Neuronal stem cell (in vitro differentiated cells): ENCODE results near the gene FRMD5.

Source experiments
- DNase-seq: peaks from one replicate; pipeline ENCODE4 v3.0.0-alpha.2; 2013; ENCODE audit warnings: low spot score
- H2AFZ ChIP-seq: one replicate; pipeline ENCODE4 v1.6.1; 2013; ENCODE audit warnings: mild to moderate bottlenecking, low read length, inconsistent platforms
- H2AK5ac ChIP-seq: 2 replicates; pipeline ENCODE4 v1.6.1; 2013; ENCODE audit warnings: low read depth, mild to moderate bottlenecking, inconsistent platforms, low read length, moderate library complexity, mixed read lengths
- H2BK120ac ChIP-seq: 2 replicates; pipeline ENCODE4 v1.6.1; 2013; ENCODE audit warnings: low read depth, mild to moderate bottlenecking, inconsistent platforms, low read length, moderate library complexity, mixed read lengths
- H2BK12ac ChIP-seq: one replicate; pipeline ENCODE4 v1.6.1; 2013; ENCODE audit warnings: low read length, inconsistent platforms
- H2BK15ac ChIP-seq: 2 replicates; pipeline ENCODE4 v1.6.1; 2013; ENCODE audit warnings: mild to moderate bottlenecking, low read length, inconsistent platforms, mixed read lengths
- H2BK5ac ChIP-seq: one replicate; pipeline ENCODE4 v1.6.1; 2013; ENCODE audit warnings: inconsistent platforms, mild to moderate bottlenecking, low read length, moderate library complexity
- H3K14ac ChIP-seq: one replicate; pipeline ENCODE4 v1.6.1; 2013; ENCODE audit warnings: low read length, inconsistent platforms
- H3K18ac ChIP-seq: 2 replicates; pipeline ENCODE4 v1.6.1; 2013; ENCODE audit warnings: low read length, inconsistent platforms
- H3K23ac ChIP-seq: 2 replicates; pipeline ENCODE4 v1.6.1; 2013; ENCODE audit warnings: low read depth, mild to moderate bottlenecking, mixed read lengths, low read length, inconsistent platforms; ENCODE audit not compliant: poor library complexity
- H3K27ac ChIP-seq: replicated peaks from 3 replicates; pipeline ENCODE4 v1.5.1; 2013; ENCODE audit warnings: low read length, inconsistent platforms
- H3K27me3 ChIP-seq, 3 experiments: 2 replicates each; pipeline ENCODE4 v1.6.1; 2013; ENCODE audit warnings: low read length in 3 of 3, mild to moderate bottlenecking in 2 of 3, inconsistent platforms in 1 of 3, low read depth in 1 of 3, mixed read lengths in 1 of 3, moderate library complexity in 1 of 3; ENCODE audit not compliant: control insufficient read depth in 3 of 3, insufficient read depth in 3 of 3
- H3K36me3 ChIP-seq, 2 donors: replicated peaks in 1 of 2; 2 replicates each; pipeline ENCODE4 v1.6.1; 2013; ENCODE audit warnings: low read length in 2 of 2; ENCODE audit not compliant: control insufficient read depth in 2 of 2, insufficient read depth in 2 of 2
- H3K4ac ChIP-seq: 2 replicates; pipeline ENCODE4 v1.6.1; 2013; ENCODE audit warnings: inconsistent platforms, mild to moderate bottlenecking, low read length, moderate library complexity
- H3K4me1 ChIP-seq, 2 donors: 1 replicate in 1 of 2; 2 replicates in 1 of 2; pipeline ENCODE4 v1.6.1; 2013; ENCODE audit warnings: low read length in 2 of 2, low read depth in 1 of 2; ENCODE audit not compliant: control insufficient read depth in 2 of 2, insufficient read depth in 1 of 2
- H3K4me2 ChIP-seq: one replicate; pipeline ENCODE4 v1.6.1; 2013; ENCODE audit warnings: mild to moderate bottlenecking, low read length, inconsistent platforms; ENCODE audit not compliant: insufficient read depth, poor library complexity, severe bottlenecking
- H3K4me3 ChIP-seq, 2 donors: 2 replicates each; pipeline ENCODE4 v1.5.1; 2013; ENCODE audit warnings: low read length in 2 of 2, mild to moderate bottlenecking in 2 of 2, inconsistent platforms in 1 of 2, moderate library complexity in 1 of 2
- H3K79me1 ChIP-seq: one replicate; pipeline ENCODE4 v1.6.1; 2013; ENCODE audit warnings: low read depth, mild to moderate bottlenecking, inconsistent platforms, low read length, moderate library complexity
- H3K9ac ChIP-seq: one replicate; pipeline ENCODE4 v1.6.1; 2013; ENCODE audit warnings: mild to moderate bottlenecking, low read depth, low read length, inconsistent platforms; ENCODE audit not compliant: poor library complexity
- H3K9me3 ChIP-seq, 2 donors: replicated peaks in 1 of 2; 2 replicates each; pipeline versions ENCODE3 to v1.6.1; 2013; ENCODE audit warnings: low read length in 2 of 2, mild to moderate bottlenecking in 2 of 2, inconsistent platforms in 1 of 2, low read depth in 1 of 2, mixed read lengths in 1 of 2, moderate library complexity in 1 of 2; ENCODE audit not compliant: control insufficient read depth in 2 of 2, insufficient read depth in 1 of 2
- H4K8ac ChIP-seq: one replicate; pipeline ENCODE4 v1.6.1; 2013; ENCODE audit warnings: low read depth, mild to moderate bottlenecking, inconsistent platforms, low read length, moderate library complexity
- H4K91ac ChIP-seq: one replicate; pipeline ENCODE4 v1.6.1; 2013; ENCODE audit warnings: low read length, low read depth, mild to moderate bottlenecking, inconsistent platforms; ENCODE audit not compliant: poor library complexity
- WGBS, 2 donors: extraction: QIAGEN DNeasy Blood & Tissue Kit; methylation state at CpG; one replicate each; pipeline ENCODE4 v1.1.7; 2013; ENCODE audit warnings: missing lambda C conversion rate in 2 of 2, mixed read lengths in 1 of 2; ENCODE audit not compliant: insufficient read length in 2 of 2, insufficient replicate concordance in 1 of 2; ENCODE audit errors: extremely low coverage in 2 of 2; 5-methylcytosine and 5-hydroxymethylcytosine counted together

FRMD5 gene

DNA sequence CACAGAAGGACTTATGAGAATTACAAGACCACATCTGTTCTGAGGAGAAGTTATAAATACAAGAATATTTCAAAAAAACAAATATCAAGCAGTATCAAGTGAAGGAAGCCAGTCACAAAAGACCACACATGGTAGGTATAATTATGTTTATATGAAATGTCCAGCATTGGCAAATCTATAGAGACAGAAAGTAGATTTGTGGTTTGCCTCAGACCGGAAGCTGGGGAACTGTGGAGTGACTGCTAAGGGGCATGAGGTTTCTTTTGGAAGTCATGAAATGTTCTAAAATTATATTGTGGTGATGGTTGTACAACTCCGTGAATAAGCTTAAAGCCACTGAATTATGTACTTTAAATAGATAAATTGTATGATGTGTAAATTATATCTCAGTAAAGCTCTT is 136.9 kb downstream of the FRMD5 start:
- Histone ChIP-seq H2BK5ac (no peak overlapping the region), H3K4me1 (no peaks in the 10 kb centered on the region), H4K91ac (no peak overlapping the region), H3K27ac (no peak overlapping the region), H2AK5ac (no peak overlapping the region), H3K27me3 (no peaks in the 10 kb centered on the region), H3K4ac (no peak overlapping the region), H3K4me2 (no peak overlapping the region), H3K79me1 (no peaks in the 10 kb centered on the region), H3K18ac (no peak overlapping the region), H2BK12ac (no peak overlapping the region), H3K14ac (no peak overlapping the region), H2AFZ (no peak overlapping the region), H3K23ac (no peak overlapping the region), H2BK15ac (no peak overlapping the region), H3K9ac (no peak overlapping the region), H3K4me3 (no peak overlapping the region), H3K9me3 (no peaks in the 10 kb centered on the region), H3K36me3 (no peaks in the 10 kb centered on the region), H2BK120ac (no peak overlapping the region), H4K8ac (no peak overlapping the region)
- no CpG with 5 or more reads among the region's 2 CpGs for WGBS, 2 donors
- no peak for DNase-seq

DNA sequence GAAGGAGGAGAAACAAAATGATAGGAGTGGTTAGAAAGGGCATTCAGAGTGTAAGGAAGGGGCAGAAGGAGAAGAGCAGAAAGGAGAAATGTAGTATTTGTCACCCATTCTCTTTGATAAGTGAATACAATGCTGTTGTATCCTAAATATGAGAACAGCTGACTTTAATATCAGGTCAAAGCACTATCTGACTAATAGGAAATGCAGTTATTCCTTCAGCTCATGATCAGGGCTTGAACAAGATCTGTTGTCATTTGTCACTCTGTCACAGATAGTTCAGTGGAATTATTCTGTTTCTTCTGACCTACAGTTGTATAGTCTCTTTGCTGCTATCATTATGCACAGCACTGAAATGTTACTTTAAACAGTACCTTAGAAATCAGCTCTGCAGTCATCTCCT is 149.4 kb downstream of the FRMD5 start:
- no peaks in the 10 kb centered on the region for H3K4me1 ChIP-seq
- no peaks in the 10 kb centered on the region for H3K9me3 ChIP-seq
- H3K79me1 ChIP-seq = no peaks in the 10 kb centered on the region
- no peak overlapping the region for H3K4ac ChIP-seq
- H3K4me3 ChIP-seq = no peak overlapping the region
- H3K9ac ChIP-seq = no peak overlapping the region
- no peaks in the 10 kb centered on the region for H3K27me3 ChIP-seq
- H4K91ac ChIP-seq = no peak overlapping the region
- H4K8ac ChIP-seq = no peak overlapping the region
- H3K14ac ChIP-seq = no peak overlapping the region
- no peaks in the 10 kb centered on the region for H3K36me3 ChIP-seq
- no peak overlapping the region for H3K27ac ChIP-seq
- H2AFZ ChIP-seq = no peak overlapping the region
- H2BK5ac ChIP-seq = no peak overlapping the region
- no peak overlapping the region for H2BK12ac ChIP-seq
- H3K18ac ChIP-seq = no peak overlapping the region
- H2BK15ac ChIP-seq = no peak overlapping the region
- no peak overlapping the region for H2AK5ac ChIP-seq
- no peak overlapping the region for H3K4me2 ChIP-seq
- H2BK120ac ChIP-seq = no peak overlapping the region
- DNase-seq = no peak
- H3K23ac ChIP-seq = no peak overlapping the region

DNA sequence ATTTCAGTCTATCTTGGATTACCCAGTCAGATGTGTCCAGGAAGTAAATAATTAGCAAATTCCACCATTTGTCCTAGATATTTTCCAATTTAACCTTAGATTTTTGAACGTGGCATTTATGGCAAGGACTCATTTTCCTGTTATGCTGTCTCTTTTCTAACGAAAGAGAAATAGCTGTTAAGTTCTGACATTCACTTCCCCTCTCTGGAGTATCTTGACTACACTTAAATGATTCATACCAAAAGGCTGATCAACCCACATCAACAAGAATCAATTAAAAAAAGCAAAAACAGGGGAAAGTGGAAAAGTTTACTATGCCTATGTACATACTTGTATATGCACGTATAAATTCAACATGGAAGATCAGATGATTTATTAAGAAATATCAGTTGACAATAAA is 149.9 kb downstream of the FRMD5 start:
- Histone ChIP-seq H3K36me3 (no peaks in the 10 kb centered on the region), H2AK5ac (no peak overlapping the region), H4K91ac (no peak overlapping the region), H3K79me1 (no peaks in the 10 kb centered on the region), H3K27ac (no peak overlapping the region), H3K4ac (no peak overlapping the region), H3K9me3 (no peaks in the 10 kb centered on the region), H3K23ac (no peak overlapping the region), H2BK120ac (no peak overlapping the region), H4K8ac (no peak overlapping the region), H2BK15ac (no peak overlapping the region), H3K9ac (no peak overlapping the region), H3K14ac (no peak overlapping the region), H2BK12ac (no peak overlapping the region), H3K4me1 (no peaks in the 10 kb centered on the region), H3K18ac (no peak overlapping the region), H3K4me2 (no peak overlapping the region), H3K27me3 (no peaks in the 10 kb centered on the region), H2BK5ac (no peak overlapping the region), H3K4me3 (no peak overlapping the region), H2AFZ (no peak overlapping the region)
- WGBS, 2 donors = no CpG with 5 or more reads among the region's 3 CpGs
- DNase-seq = no peak

DNA sequence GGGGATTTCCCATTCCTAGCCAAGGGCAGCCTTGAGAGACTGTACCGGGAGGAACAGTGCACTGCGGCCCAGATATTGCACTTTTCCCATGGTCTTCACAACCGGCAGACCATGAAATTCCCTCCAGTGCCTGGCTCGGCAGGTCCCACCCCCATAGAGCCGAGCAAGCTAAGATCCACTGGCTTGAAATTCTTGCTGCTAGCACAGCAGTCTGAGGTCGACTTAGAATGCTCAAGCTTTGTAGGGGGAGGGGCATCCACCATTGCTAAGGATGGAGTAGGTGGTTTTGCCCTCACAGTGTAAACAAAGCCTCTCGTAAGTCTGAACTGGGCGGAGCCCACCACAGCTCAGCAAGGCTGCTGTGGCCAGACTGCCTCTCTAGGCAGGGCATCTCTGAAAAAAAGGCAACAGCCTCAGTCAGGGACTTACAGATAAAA is 156.3 kb downstream of the FRMD5 start:
- no peak overlapping the region for H3K27ac ChIP-seq
- no peak overlapping the region for H2BK120ac ChIP-seq
- no peak overlapping the region for H4K8ac ChIP-seq
- no peak overlapping the region for H3K23ac ChIP-seq
- H2BK12ac ChIP-seq = no peak overlapping the region
- peaks cover 2% of the 10 kb centered on the region for H3K79me1 ChIP-seq
- DNase-seq = peak; percentile 35
- H3K18ac ChIP-seq = peak overlapping the region; percentile 28
- no peak overlapping the region for H2BK15ac ChIP-seq
- no peak overlapping the region for H4K91ac ChIP-seq
- H3K9me3 ChIP-seq = no peaks in the 10 kb centered on the region
- peak overlapping the region; percentile 38 for H3K9ac ChIP-seq
- H3K4me3 ChIP-seq = peak overlapping the region in 1 of 2 donors; percentile 43
- peaks cover 6 to 7% of the 10 kb centered on the region in 2 donors for H3K4me1 ChIP-seq
- H3K4ac ChIP-seq = no peak overlapping the region
- WGBS, 2 donors = no CpG with 5 or more reads among the region's 8 CpGs
- peak overlapping the region; percentile 25 for H3K4me2 ChIP-seq
- H2AFZ ChIP-seq = peak overlapping the region; percentile 93
- H3K27me3 ChIP-seq = peaks cover 0 to 2% (median 0%) of the 10 kb centered on the region in 3 experiments
- H2AK5ac ChIP-seq = peak overlapping the region; percentile 43
- no peak overlapping the region for H2BK5ac ChIP-seq
- no peaks in the 10 kb centered on the region for H3K36me3 ChIP-seq
- H3K14ac ChIP-seq = no peak overlapping the region
